H1 (cell line): ENCODE data around the gene NHP2. TPM values are rescaled to one million over a fixed set of nuclear protein-coding genes. Genes with fewer than 3 reads are reported as not detected.

Experiments used
- CTCF ChIA-PET: fragments of 300-600 bp; sonication (Branson Sonifier 250); formaldehyde crosslinking; loops from one replicate; lab custom pipeline; 2021; ENCODE audit not compliant: partially characterized antibody; lab: Charles Lee
- POLR2A ChIA-PET: fragments of 300-600 bp; sonication (Branson Sonifier 250); formaldehyde crosslinking; loops from one replicate; lab custom pipeline; 2021; ENCODE audit warnings: inconsistent platforms; ENCODE audit not compliant: partially characterized antibody; lab: Charles Lee
- DNase-seq, 2 experiments: peaks; one replicate each; pipeline versions ENCODE4 v3.0.0 to v3.0.0-alpha.2; 2010 to 2022; ENCODE audit warnings: low spot score in 2 of 2, low read depth in 1 of 2, mixed read lengths in 1 of 2
- FAIRE-seq: peaks from 2 replicates; lab custom pipeline; 2011; peaks lifted over from hg19 to GRCh38; lab: Jason Lieb, UNC
- H2AFZ ChIP-seq: 2 replicates; pipeline ENCODE4 v1.8.1; 2012; ENCODE audit warnings: low read length, inconsistent platforms
- H2AK5ac ChIP-seq: 2 replicates; pipeline ENCODE4 v1.6.1; 2013; ENCODE audit warnings: low read depth, low read length
- H2BK120ac ChIP-seq: replicated peaks from 2 replicates; pipeline ENCODE3; 2013; ENCODE audit warnings: low read depth, low read length, inconsistent platforms
- H2BK12ac ChIP-seq: 2 replicates; pipeline ENCODE4 v1.6.1; 2013; ENCODE audit warnings: low read depth, low read length
- H2BK15ac ChIP-seq: 2 replicates; pipeline ENCODE4 v1.6.1; 2013; ENCODE audit warnings: low read length
- H2BK20ac ChIP-seq: 2 replicates; pipeline ENCODE4 v1.6.1; 2013; ENCODE audit warnings: low read length
- H2BK5ac ChIP-seq: 2 replicates; pipeline ENCODE4 v1.6.1; 2013; ENCODE audit warnings: low read depth, low read length
- H3K14ac ChIP-seq: 2 replicates; pipeline ENCODE4 v1.6.1; 2013; ENCODE audit warnings: inconsistent platforms; ENCODE audit not compliant: insufficient read length
- H3K18ac ChIP-seq: 2 replicates; pipeline ENCODE4 v1.6.1; 2013; ENCODE audit warnings: low read length; ENCODE audit errors: extremely low read depth
- H3K23ac ChIP-seq: 2 replicates; pipeline ENCODE4 v1.6.1; 2013; ENCODE audit warnings: inconsistent platforms; ENCODE audit not compliant: insufficient read length
- H3K23me2 ChIP-seq: 2 replicates; pipeline ENCODE4 v1.6.1; 2013; ENCODE audit warnings: low read depth, low read length
- H3K27ac ChIP-seq: 2 replicates; pipeline ENCODE4 v1.6.1; 2011; ENCODE audit warnings: low read depth, low read length, inconsistent platforms
- H3K27me3 ChIP-seq, 4 experiments: replicated peaks in 1 of 4; 1 replicate in 1 of 4; 2 replicates in 3 of 4; pipeline versions ENCODE4 v1.6.1 to v1.8.1; 2011 to 2013; ENCODE audit warnings: low read length in 3 of 4, mild to moderate bottlenecking in 3 of 4, inconsistent platforms in 2 of 4, mixed read lengths in 2 of 4, moderate library complexity in 1 of 4; ENCODE audit not compliant: control insufficient read depth in 3 of 4, insufficient read depth in 3 of 4; ENCODE audit errors: extremely low read depth in 1 of 4
- H3K36me3 ChIP-seq, 4 experiments: 2 replicates each; pipeline versions ENCODE4 v1.6.1 to v1.8.1; 2011 to 2013; ENCODE audit warnings: mild to moderate bottlenecking in 4 of 4, low read length in 3 of 4, moderate library complexity in 2 of 4, control low read depth in 1 of 4, inconsistent platforms in 1 of 4; ENCODE audit not compliant: insufficient read depth in 4 of 4, control insufficient read depth in 2 of 4
- H3K4ac ChIP-seq: replicated peaks from 2 replicates; pipeline ENCODE3; 2013; ENCODE audit warnings: low read length, low read depth, mixed read lengths, inconsistent platforms; ENCODE audit not compliant: insufficient read length
- H3K4me1 ChIP-seq, 4 experiments: replicated peaks in 1 of 4; 1 replicate in 1 of 4; 2 replicates in 3 of 4; pipeline versions ENCODE4 v1.6.1 to v1.8.1; 2011 to 2013; ENCODE audit warnings: low read length in 3 of 4, inconsistent platforms in 2 of 4, mixed read lengths in 1 of 4; ENCODE audit not compliant: insufficient read depth in 4 of 4, control insufficient read depth in 3 of 4
- H3K4me2 ChIP-seq, 2 experiments: 2 replicates each; pipeline versions ENCODE4 v1.6.1 to v1.8.1; 2011 to 2013; ENCODE audit warnings: low read depth in 2 of 2, low read length in 2 of 2, control low read depth in 1 of 2, inconsistent platforms in 1 of 2, mild to moderate bottlenecking in 1 of 2; ENCODE audit not compliant: insufficient read depth in 1 of 2
- H3K4me3 ChIP-seq, 4 experiments: fragments of 200-600, 300-600 bp in 1 of 4; sonication (generic), shearing (Covaris generic), sonication (Bioruptor Twin) in 1 of 4; 2 replicates each; pipeline versions ENCODE4 v1.5.1 to v1.8.1; 2011 to 2016; ENCODE audit warnings: low read length in 4 of 4, low read depth in 3 of 4, control low read depth in 2 of 4, inconsistent platforms in 2 of 4, mild to moderate bottlenecking in 2 of 4, mixed read lengths in 1 of 4, moderate library complexity in 1 of 4; ENCODE audit not compliant: insufficient read depth in 2 of 4; ENCODE audit errors: extremely low read depth in 1 of 4
- H3K56ac ChIP-seq: replicated peaks from 2 replicates; pipeline ENCODE3; 2013; ENCODE audit warnings: low read depth, mild to moderate bottlenecking, mixed read lengths, low read length, inconsistent platforms; ENCODE audit not compliant: insufficient read length
- H3K79me1 ChIP-seq: 2 replicates; pipeline ENCODE4 v1.6.1; 2013; ENCODE audit warnings: low read depth, low read length, control low read depth
- H3K79me2 ChIP-seq, 2 experiments: 2 replicates each; pipeline versions ENCODE4 v1.6.1 to v1.8.1; 2012 to 2013; ENCODE audit warnings: low read length in 2 of 2, mild to moderate bottlenecking in 2 of 2, inconsistent platforms in 1 of 2; ENCODE audit not compliant: insufficient read depth in 2 of 2, control insufficient read depth in 1 of 2
- H3K9ac ChIP-seq, 4 experiments: replicated peaks in 1 of 4; 1 replicate in 1 of 4; 2 replicates in 3 of 4; pipeline versions ENCODE4 v1.6.1 to v1.8.1; 2011 to 2013; ENCODE audit warnings: low read depth in 3 of 4, low read length in 3 of 4, control low read depth in 2 of 4, mild to moderate bottlenecking in 2 of 4, moderate library complexity in 2 of 4, inconsistent platforms in 1 of 4; ENCODE audit errors: extremely low read depth in 1 of 4
- H3K9me3 ChIP-seq, 2 experiments: 2 replicates each; pipeline versions ENCODE4 v1.6.1 to v1.8.1; 2012 to 2013; ENCODE audit warnings: mild to moderate bottlenecking in 2 of 2, moderate library complexity in 2 of 2, control low read depth in 1 of 2, inconsistent platforms in 1 of 2, low read depth in 1 of 2, low read length in 1 of 2, mixed read lengths in 1 of 2; ENCODE audit not compliant: insufficient read depth in 2 of 2
- H4K20me1 ChIP-seq, 2 experiments: replicated peaks in 1 of 2; 2 replicates each; pipeline versions ENCODE3 to v1.8.1; 2011 to 2013; ENCODE audit warnings: inconsistent platforms in 2 of 2, low read length in 2 of 2, mild to moderate bottlenecking in 1 of 2; ENCODE audit not compliant: insufficient read depth in 2 of 2, control insufficient read depth in 1 of 2
- H4K5ac ChIP-seq: 2 replicates; pipeline ENCODE4 v1.6.1; 2013; ENCODE audit warnings: low read length, low read depth, mixed read lengths, inconsistent platforms; ENCODE audit not compliant: insufficient read length
- H4K8ac ChIP-seq: 2 replicates; pipeline ENCODE4 v1.8.0; 2013; ENCODE audit warnings: mild to moderate bottlenecking, moderate library complexity, low read length, inconsistent platforms; ENCODE audit not compliant: insufficient read depth; ENCODE audit errors: extremely low read depth
- H4K91ac ChIP-seq: replicated peaks from 2 replicates; pipeline ENCODE3; 2013; ENCODE audit warnings: low read length, mixed read lengths, inconsistent platforms; ENCODE audit not compliant: insufficient read length
- CBX8 ChIP-seq: fragments of 300-800, 300-1000 bp; sonication (generic); IDR thresholded peaks from 2 replicates; pipeline ENCODE4 v1.7.1; 2016; ENCODE audit warnings: low read depth, low read length, borderline replicate concordance
- GABPA ChIP-seq: IDR thresholded peaks from 2 replicates; pipeline ENCODE4 v1.6.1; 2011; ENCODE audit warnings: mild to moderate bottlenecking, low read length, moderate library complexity, borderline replicate concordance; ENCODE audit not compliant: insufficient read depth
- GTF2F1 ChIP-seq: IDR thresholded peaks from 2 replicates; pipeline ENCODE4 v1.6.1; 2012; ENCODE audit warnings: low read depth, low read length, improper control_type of control experiment, borderline replicate concordance
- POU5F1 ChIP-seq: IDR thresholded peaks from 2 replicates; pipeline ENCODE4 v1.6.1; 2011; ENCODE audit warnings: low read depth, mild to moderate bottlenecking, low read length, moderate library complexity
- SIRT6 ChIP-seq: IDR thresholded peaks from one replicate; pipeline ENCODE4 v1.7.1; 2012; ENCODE audit warnings: low read length, inconsistent platforms
- SUZ12 ChIP-seq: fragments of 200-600 bp; sonication (generic); IDR thresholded peaks from 2 replicates; pipeline ENCODE4 v1.6.1; 2012; ENCODE audit warnings: mild to moderate bottlenecking, inconsistent platforms, low read length, moderate library complexity, mixed read lengths
- WGBS, 2 experiments: shearing (Covaris generic) in 1 of 2; methylation state at CpG; one replicate each; pipeline versions ENCODE4 v1.1.6 to v1.1.7; 2013 to 2015; ENCODE audit warnings: low lambda C conversion rate in 2 of 2, mixed read lengths in 2 of 2, inconsistent platforms in 1 of 2, low coverage in 1 of 2, missing lambda C conversion rate in 1 of 2; ENCODE audit not compliant: insufficient replicate concordance in 2 of 2, insufficient coverage in 1 of 2, insufficient read length in 1 of 2; ENCODE audit errors: extremely low coverage in 1 of 2, missing lambda C conversion rate in 1 of 2; 5-methylcytosine and 5-hydroxymethylcytosine counted together
- polyA plus RNA-seq, 7 experiments: library from polyadenylated mRNA; depleted of rRNA in 3 of 7; stranded (reverse) in 5 of 7; unstranded in 2 of 7; fragments of >200 nt in 5 of 7; fragments of 200-250 nt in 2 of 7; gene quantifications; 1 replicate in 5 of 7; 2 replicates in 1 of 7; 4 replicates in 1 of 7; pipeline versions ENCODE4 v1.2.1 to v1.2.3, GENCODE V29; 2011 to 2013; ENCODE audit warnings: missing spikeins in 2 of 7, mixed read lengths in 2 of 7
- total RNA-seq: library from RNA; stranded (reverse); fragmentation: NEBNext Ultra II Directional; extraction: Animal tissue kit (Norgen Biotek cat#: 25700); gene quantifications from 2 replicates; pipeline ENCODE4 v1.2.1, GENCODE V29; 2021

Gene NHP2
- total and polyA plus RNA-seq, 2 of the 8 experiments (the other 6 are each of a cell fraction or from before 2014, with no cell fraction given): 241 to 263 TPM

DNA sequence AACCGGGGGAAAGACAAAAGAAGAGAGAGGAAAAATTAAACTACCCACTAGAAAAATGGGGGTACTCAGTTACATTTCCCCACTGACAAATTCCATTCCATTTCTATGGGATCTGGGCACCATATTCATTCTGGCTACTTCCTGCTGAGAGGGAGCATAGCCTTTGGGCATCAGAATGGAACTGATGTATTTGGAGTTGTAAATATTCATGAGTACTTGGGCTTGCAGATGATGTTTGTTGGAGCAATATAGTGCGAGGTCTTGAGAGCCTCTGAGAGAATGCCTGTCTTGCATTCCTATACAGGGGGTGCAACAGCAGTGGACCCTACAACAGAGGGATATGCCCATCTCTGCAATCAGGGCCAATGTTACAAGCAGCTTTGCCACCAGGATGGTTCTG lies 16.8 kb upstream of the NHP2 start:
- H3K14ac ChIP-seq: no peak overlapping the region
- H2BK20ac ChIP-seq: no peak overlapping the region
- CTCF ChIA-PET: interaction anchor here (1.6 to 1.7 kb wide), 2 partner anchors 86 to 95 kb away, joined by 3 to 8 read pairs; no protein-coding TSS in a partner anchor
- H2AK5ac ChIP-seq: no peak overlapping the region
- H3K56ac ChIP-seq: no peak overlapping the region
- no peak overlapping the region for H4K8ac ChIP-seq
- no peaks in the 10 kb centered on the region for H3K27me3 ChIP-seq
- no peaks in the 10 kb centered on the region for H3K79me2 ChIP-seq
- no peak overlapping the region for H3K4me2 ChIP-seq
- 0 out of 2 replicates have a peak overlapping the region, but pooled peaks have one; percentile 39 for H2BK12ac ChIP-seq
- no peaks in the 10 kb centered on the region for H3K23me2 ChIP-seq
- H2BK120ac ChIP-seq: no peak overlapping the region
- H3K18ac ChIP-seq: no peak overlapping the region
- no peak overlapping the region for H3K27ac ChIP-seq
- DNase-seq: no peak
- H3K9me3 ChIP-seq: no peaks in the 10 kb centered on the region
- peaks cover 0 to 12% (median 1%) of the 10 kb centered on the region in 4 experiments; a peak in 1 of 7 replicates for H3K4me1 ChIP-seq
- no peak overlapping the region for H4K91ac ChIP-seq
- no peak overlapping the region for H3K23ac ChIP-seq
- H3K79me1 ChIP-seq: no peaks in the 10 kb centered on the region
- no peak overlapping the region for H3K9ac ChIP-seq
- no peak overlapping the region for H3K4ac ChIP-seq
- H2AFZ ChIP-seq: no peak overlapping the region
- H3K4me3 ChIP-seq: no peak overlapping the region
- TF ChIP-seq POU5F1: no peak
- no peak for TF ChIP-seq GABPA
- no peak for TF ChIP-seq CBX8
- no peak for TF ChIP-seq SUZ12
- TF ChIP-seq GTF2F1: no peak
- no peak for TF ChIP-seq SIRT6
- TF ChIP-seq, all 59 proteins: peak for 0
- no peak for FAIRE-seq
- Histone ChIP-seq H2BK5ac (0 out of 2 replicates have a peak overlapping the region, but pooled peaks have one; percentile 35), H2BK15ac (no peak overlapping the region), H3K36me3 (no peaks in the 10 kb centered on the region), H4K20me1 (no peaks in the 10 kb centered on the region), H4K5ac (no peak overlapping the region)
- 88% methylated on average over 2 of the region's 2 CpGs; no CpG with 5 or more reads in 1 of the 2 experiments for WGBS, 2 experiments
- POLR2A ChIA-PET: interaction anchor here (1.3 to 38.5 kb wide), 4 partner anchors 10 to 60 kb away, joined by 4 to 985 read pairs (median 14); partner anchors contain the start of genes HNRNPAB and NHP2
